Transverse colon (tissue), 3 donors: ENCODE results near the gene GPR156.

ENCODE experiments used
- CTCF ChIP-seq, 5 experiments: fragments of 200-600 bp in 3 of 5; fragments of 450-650 bp in 2 of 5; sonication (generic) in 3 of 5; IDR thresholded peaks; 1 replicate in 2 of 5; 2 replicates in 3 of 5; pipeline ENCODE4 v1.5.1; 2016 to 2017; ENCODE audit warnings: antibody characterized with exemption in 5 of 5, inconsistent platforms in 3 of 5, mild to moderate bottlenecking in 2 of 5, moderate library complexity in 1 of 5
- EP300 ChIP-seq: sonication (generic); formaldehyde crosslinking; IDR thresholded peaks from one replicate; pipeline ENCODE4 v1.6.1; 2017; ENCODE audit warnings: antibody characterized with exemption, low read depth

GRCh38 chr3:120163026-120163425 is 122.0 kb downstream of the GPR156 start:
- TF ChIP-seq EP300 (no peak), CTCF (IDR thresholded peaks at IDR 0.05) (no peak)
